OCI-LY1 (cell line): ENCODE data around the gene RREB1.

Experiments
- H2AFZ ChIP-seq: fragments of 200-600 bp; sonication (generic), shearing (Covaris generic); 2 replicates; pipeline ENCODE4 v1.6.0; 2014; ENCODE audit warnings: antibody characterized with exemption, mild to moderate bottlenecking, low read length
- H3F3A ChIP-seq: fragments of 200-600 bp; sonication (generic), shearing (Covaris generic); 2 replicates; pipeline ENCODE4 v1.6.0; 2014; ENCODE audit warnings: mild to moderate bottlenecking, antibody characterized with exemption, low read length, moderate library complexity; ENCODE audit not compliant: insufficient read depth
- H3K27ac ChIP-seq: fragments of 200-600 bp; sonication (generic); 2 replicates; pipeline ENCODE4 v1.5.1; 2014; ENCODE audit warnings: low read length, mixed run types, mild to moderate bottlenecking, low read depth; ENCODE audit not compliant: poor library complexity, severe bottlenecking
- H3K27me3 ChIP-seq: fragments of 200-600 bp; sonication (generic); 2 replicates; pipeline ENCODE4 v1.6.0; 2014; ENCODE audit warnings: antibody characterized with exemption, mild to moderate bottlenecking, low read length, moderate library complexity; ENCODE audit not compliant: insufficient read depth
- H3K36me3 ChIP-seq: fragments of 200-600 bp; sonication (generic); 2 replicates; pipeline ENCODE4 v1.6.1; 2014; ENCODE audit warnings: mild to moderate bottlenecking, antibody characterized with exemption, low read length, moderate library complexity, mixed read lengths; ENCODE audit not compliant: insufficient read depth
- H3K4me1 ChIP-seq: fragments of 200-600 bp; sonication (generic); 2 replicates; pipeline ENCODE4 v1.5.1; 2014; ENCODE audit warnings: mild to moderate bottlenecking, low read length, moderate library complexity; ENCODE audit not compliant: insufficient read depth, severe bottlenecking
- H3K4me2 ChIP-seq: fragments of 200-600 bp; sonication (generic), shearing (Covaris generic); 2 replicates; pipeline ENCODE4 v1.6.1; 2014; ENCODE audit warnings: low read length
- H3K4me3 ChIP-seq: fragments of 200-600 bp; sonication (generic); 2 replicates; pipeline ENCODE4 v1.5.1; 2014; ENCODE audit warnings: low read length, low read depth, mild to moderate bottlenecking, mixed read lengths; ENCODE audit not compliant: poor library complexity, severe bottlenecking
- H3K79me2 ChIP-seq: fragments of 200-600 bp; shearing (Covaris generic); 2 replicates; pipeline ENCODE4 v1.6.1; 2016; ENCODE audit warnings: mixed run types, low read length, mixed read lengths; ENCODE audit not compliant: insufficient read depth
- H3K9ac ChIP-seq: fragments of 200-600 bp; sonication (generic), shearing (Covaris generic); 2 replicates; pipeline ENCODE4 v1.6.1; 2014; ENCODE audit warnings: mild to moderate bottlenecking, low read length, mixed read lengths
- H3K9me2 ChIP-seq: fragments of 200-600 bp; sonication (generic), shearing (Covaris generic); 2 replicates; pipeline ENCODE4 v1.6.1; 2014; ENCODE audit warnings: low read depth, mild to moderate bottlenecking, low read length, mixed read lengths
- H3K9me3 ChIP-seq: fragments of 200-600 bp; shearing (Covaris generic); 2 replicates; pipeline ENCODE4 v1.6.1; 2014; ENCODE audit warnings: low read length, mixed read lengths
- H4K20me1 ChIP-seq: fragments of 200-600 bp; sonication (generic), shearing (Covaris generic); 2 replicates; pipeline ENCODE4 v1.6.0; 2016; ENCODE audit warnings: mild to moderate bottlenecking, low read length; ENCODE audit not compliant: insufficient read depth
- EZH2 ChIP-seq: fragments of 200-600 bp; sonication (generic), shearing (Covaris generic); IDR thresholded peaks from 2 replicates; pipeline ENCODE4 v1.8.0; 2017; ENCODE audit warnings: borderline replicate concordance, mixed run types, mild to moderate bottlenecking, antibody characterized with exemption, low read length, moderate library complexity, mixed read lengths
- TF ChIP-seq, protein P1 (sequence below): fragments of 200-600 bp; sonication (generic), shearing (Covaris generic); IDR thresholded peaks from 2 replicates; pipeline ENCODE4 v1.5.1; 2017; ENCODE audit warnings: mild to moderate bottlenecking, antibody characterized with exemption, low read length, moderate library complexity, mixed read lengths

Gene RREB1

DNA sequence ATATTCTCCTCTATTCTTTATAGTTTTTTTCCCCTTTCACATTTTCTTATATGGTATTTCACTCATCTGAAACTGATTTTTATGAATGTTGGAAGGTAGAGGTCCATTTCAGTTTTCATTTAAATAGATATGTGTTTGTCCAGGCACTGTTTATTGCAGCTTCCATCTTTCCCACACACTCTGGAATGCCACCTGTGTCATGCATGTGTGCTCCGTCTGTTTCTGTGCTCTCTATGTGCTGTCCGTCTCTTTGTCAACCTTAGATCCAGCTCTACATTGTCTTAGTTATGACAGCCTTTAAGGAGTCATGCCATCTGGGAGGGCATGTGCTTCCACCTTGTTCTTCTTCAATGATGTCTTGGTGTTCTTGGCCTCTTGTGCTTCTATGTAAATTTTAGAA lies 36.4 kb upstream of the RREB1 start:
- H4K20me1 ChIP-seq = no peaks in the 10 kb centered on the region
- no peak overlapping the region for H3K27ac ChIP-seq
- TF ChIP-seq EZH2 = no peak
- TF ChIP-seq, protein P1, sequence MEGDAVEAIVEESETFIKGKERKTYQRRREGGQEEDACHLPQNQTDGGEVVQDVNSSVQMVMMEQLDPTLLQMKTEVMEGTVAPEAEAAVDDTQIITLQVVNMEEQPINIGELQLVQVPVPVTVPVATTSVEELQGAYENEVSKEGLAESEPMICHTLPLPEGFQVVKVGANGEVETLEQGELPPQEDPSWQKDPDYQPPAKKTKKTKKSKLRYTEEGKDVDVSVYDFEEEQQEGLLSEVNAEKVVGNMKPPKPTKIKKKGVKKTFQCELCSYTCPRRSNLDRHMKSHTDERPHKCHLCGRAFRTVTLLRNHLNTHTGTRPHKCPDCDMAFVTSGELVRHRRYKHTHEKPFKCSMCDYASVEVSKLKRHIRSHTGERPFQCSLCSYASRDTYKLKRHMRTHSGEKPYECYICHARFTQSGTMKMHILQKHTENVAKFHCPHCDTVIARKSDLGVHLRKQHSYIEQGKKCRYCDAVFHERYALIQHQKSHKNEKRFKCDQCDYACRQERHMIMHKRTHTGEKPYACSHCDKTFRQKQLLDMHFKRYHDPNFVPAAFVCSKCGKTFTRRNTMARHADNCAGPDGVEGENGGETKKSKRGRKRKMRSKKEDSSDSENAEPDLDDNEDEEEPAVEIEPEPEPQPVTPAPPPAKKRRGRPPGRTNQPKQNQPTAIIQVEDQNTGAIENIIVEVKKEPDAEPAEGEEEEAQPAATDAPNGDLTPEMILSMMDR = no peak
- no peaks in the 10 kb centered on the region for H3K27me3 ChIP-seq
- H3K4me2 ChIP-seq = no peak overlapping the region
- H3K36me3 ChIP-seq = no peaks in the 10 kb centered on the region
- no peak overlapping the region for H2AFZ ChIP-seq
- H3K4me1 ChIP-seq = peaks cover 9% of the 10 kb centered on the region
- no peaks in the 10 kb centered on the region for H3F3A ChIP-seq
- no peaks in the 10 kb centered on the region for H3K9me2 ChIP-seq
- no peaks in the 10 kb centered on the region for H3K79me2 ChIP-seq
- no peak overlapping the region for H3K9ac ChIP-seq
- H3K4me3 ChIP-seq = no peak overlapping the region
- no peaks in the 10 kb centered on the region for H3K9me3 ChIP-seq

DNA sequence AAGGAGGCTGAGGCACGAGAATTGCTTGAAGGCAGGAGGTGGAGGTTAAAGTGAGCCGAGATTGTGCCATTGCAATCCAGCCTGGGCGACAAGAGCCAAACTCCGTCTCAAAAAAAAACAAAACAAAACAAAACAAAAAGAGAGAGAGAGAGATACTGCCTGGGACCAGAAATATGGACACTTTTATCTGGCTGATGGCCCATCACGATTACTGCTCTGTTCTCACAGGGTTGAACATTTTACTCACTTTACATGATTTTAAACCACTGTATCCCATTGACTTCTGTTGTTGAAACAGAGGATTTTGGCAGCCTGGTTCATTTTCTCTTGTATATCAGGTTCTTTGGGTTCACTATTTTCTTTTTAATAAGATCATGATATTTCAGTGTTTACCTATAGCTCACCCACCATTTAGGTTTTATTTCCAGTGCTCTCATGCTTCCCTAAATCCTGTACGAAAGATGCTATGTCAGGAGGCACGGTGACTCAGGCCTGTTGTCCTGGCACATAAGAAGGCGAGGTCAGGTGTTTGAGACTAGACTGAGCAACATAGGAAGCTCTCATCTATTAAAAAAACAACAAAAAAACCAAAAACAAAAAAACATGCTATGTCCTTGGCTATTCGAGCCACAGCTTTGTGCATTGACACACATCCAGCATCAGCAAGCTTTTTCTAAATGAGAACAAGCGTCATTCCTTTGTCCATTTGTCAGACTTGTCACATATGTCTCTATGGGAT lies 34.5 kb upstream of the RREB1 start:
- Histone ChIP-seq H3K9me2 (no peaks in the 10 kb centered on the region), H3K27me3 (no peaks in the 10 kb centered on the region), H3F3A (no peaks in the 10 kb centered on the region), H3K79me2 (no peaks in the 10 kb centered on the region), H2AFZ (no peak overlapping the region), H3K9ac (no peak overlapping the region), H3K4me3 (no peak overlapping the region), H3K4me2 (0 out of 2 replicates have a peak overlapping the region, but pooled peaks have one; percentile 11), H3K27ac (no peak overlapping the region), H3K4me1 (peaks cover 9% of the 10 kb centered on the region), H3K9me3 (no peaks in the 10 kb centered on the region), H4K20me1 (no peaks in the 10 kb centered on the region), H3K36me3 (no peaks in the 10 kb centered on the region)
- TF ChIP-seq, protein P1 = no peak
- no peak for TF ChIP-seq EZH2

DNA sequence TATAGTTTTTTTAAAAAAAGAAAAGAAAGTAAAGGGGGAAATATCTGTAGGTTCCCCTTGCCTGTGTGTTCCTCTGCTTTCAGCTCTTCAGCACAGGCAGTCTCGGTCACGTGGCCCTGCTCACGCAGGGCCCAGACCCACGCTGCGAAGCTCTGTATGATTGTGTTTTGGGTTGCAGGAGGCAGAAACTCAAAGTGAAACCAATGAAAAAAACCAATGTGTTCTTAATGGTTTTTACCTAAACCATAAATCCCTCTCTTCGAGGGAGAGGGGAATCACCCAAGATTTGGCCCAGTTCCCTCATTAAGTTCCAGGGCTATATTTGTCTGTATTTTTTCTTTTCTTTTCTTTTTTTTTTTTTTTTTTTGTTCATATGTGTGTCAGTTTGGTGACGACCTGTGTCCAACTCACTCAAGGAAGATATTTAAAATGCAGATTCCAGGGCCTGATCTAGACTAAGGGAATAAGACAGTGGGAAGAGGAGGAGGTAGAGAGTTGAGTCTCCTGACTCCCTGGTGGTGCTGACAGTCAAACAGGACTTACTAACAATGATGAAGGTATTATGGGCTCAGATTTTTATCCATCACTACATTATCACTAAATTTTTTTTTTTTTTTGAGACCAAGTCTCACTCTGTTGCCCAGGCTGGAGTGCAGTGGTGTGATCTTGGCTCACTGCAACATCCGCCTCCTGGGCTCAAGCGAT lies 33.8 kb upstream of the RREB1 start:
- Histone ChIP-seq H3F3A (no peaks in the 10 kb centered on the region), H2AFZ (no peak overlapping the region), H3K27ac (no peak overlapping the region), H4K20me1 (no peaks in the 10 kb centered on the region), H3K36me3 (no peaks in the 10 kb centered on the region), H3K9ac (no peak overlapping the region), H3K9me3 (no peaks in the 10 kb centered on the region), H3K4me1 (peaks cover 9% of the 10 kb centered on the region), H3K4me2 (0 out of 2 replicates have a peak overlapping the region, but pooled peaks have one; percentile 11), H3K4me3 (no peak overlapping the region), H3K27me3 (no peaks in the 10 kb centered on the region), H3K79me2 (no peaks in the 10 kb centered on the region), H3K9me2 (no peaks in the 10 kb centered on the region)
- TF ChIP-seq, protein P1 = no peak
- no peak for TF ChIP-seq EZH2
